Natural killer cell (primary cell): ENCODE measurements around the gene EVL. TPM values are rescaled to one million over a fixed set of nuclear protein-coding genes. Genes with fewer than 3 reads are reported as not detected.

Experiments used
- ATAC-seq, 3 donors: fragments of 150-1000 bp in 2 of 3; fragments of 200-7000 bp in 1 of 3; cut with Tn5 transposase; 1 replicate in 1 of 3; 2 replicates in 2 of 3; pipeline ENCODE4 v1.10.0; 2021; ENCODE audit warnings: mild to moderate bottlenecking in 2 of 3, moderate library complexity in 2 of 3
- DNase-seq, 2 donors: peaks; one replicate each; pipeline versions ENCODE4 v3.0.0 to v3.0.0-alpha.2; 2013 to 2021; ENCODE audit warnings: mixed read lengths in 1 of 2
- H3K27ac ChIP-seq: one replicate; pipeline ENCODE4 v1.5.1; 2013; ENCODE audit warnings: mild to moderate bottlenecking, low read length
- H3K27me3 ChIP-seq: one replicate; pipeline ENCODE4 v1.6.1; 2013; ENCODE audit warnings: low read length; ENCODE audit not compliant: control insufficient read depth, insufficient read depth
- H3K36me3 ChIP-seq: one replicate; pipeline ENCODE4 v1.6.1; 2013; ENCODE audit warnings: low read length; ENCODE audit not compliant: control insufficient read depth, insufficient read depth
- H3K4me1 ChIP-seq: one replicate; pipeline ENCODE4 v1.6.1; 2013; ENCODE audit warnings: low read length; ENCODE audit not compliant: control insufficient read depth, insufficient read depth
- H3K4me3 ChIP-seq: one replicate; pipeline ENCODE4 v1.5.1; 2013; ENCODE audit warnings: low read length
- H3K9me3 ChIP-seq: one replicate; pipeline ENCODE4 v1.6.1; 2013; ENCODE audit warnings: low read length; ENCODE audit not compliant: control insufficient read depth, insufficient read depth
- H3K27ac Mint-ChIP-seq, 2 donors: one replicate each; pipeline ENCODE4 v1.8.0; 2022; ENCODE audit warnings: mild to moderate bottlenecking in 2 of 2, mixed read lengths in 2 of 2, moderate library complexity in 1 of 2
- H3K27me3 Mint-ChIP-seq, 2 donors: one replicate each; pipeline ENCODE4 v1.8.0; 2022; ENCODE audit warnings: low read depth in 2 of 2, mixed read lengths in 2 of 2
- H3K36me3 Mint-ChIP-seq: one replicate; pipeline ENCODE4 v1.8.0; 2022; ENCODE audit warnings: mixed read lengths
- H3K4me1 Mint-ChIP-seq, 2 donors: one replicate each; pipeline ENCODE4 v1.8.0; 2022; ENCODE audit warnings: mixed read lengths in 2 of 2
- H3K4me3 Mint-ChIP-seq: one replicate; pipeline ENCODE4 v1.8.0; 2022; ENCODE audit warnings: mild to moderate bottlenecking, moderate library complexity, mixed read lengths
- H3K9me3 Mint-ChIP-seq, 2 donors: one replicate each; pipeline ENCODE4 v1.8.0; 2022; ENCODE audit warnings: mixed read lengths in 2 of 2
- WGBS: methylation state at CpG from one replicate; pipeline ENCODE4 v1.1.7; 2013; ENCODE audit warnings: missing lambda C conversion rate; ENCODE audit not compliant: insufficient coverage; 5-methylcytosine and 5-hydroxymethylcytosine counted together
- intact Hi-C: fragments of 100-400 bp; cut with micrococcal nuclease; formaldehyde crosslinking; loops from one replicate; pipeline ENCODE4 v1.14.2; 2022
- total RNA-seq, 4 donors: library from RNA; stranded (reverse); fragments of 120-200 nt in 1 of 4; gene quantifications; one replicate each; pipeline versions ENCODE4 v1.2.3 to v1.2.4, GENCODE V29; 2013 to 2022
- TF ChIP-seq, protein P1 (sequence below): fragments of 200-600 bp; IDR thresholded peaks from one replicate; pipeline ENCODE4 v1.8.0; 2022; ENCODE audit warnings: antibody characterized with exemption

EVL gene
- total RNA-seq, 3 donors from 2014 or later (not counting 1 experiment from before 2014, with no cell fraction given): 882 to 1,108 (median 986) TPM

DNA sequence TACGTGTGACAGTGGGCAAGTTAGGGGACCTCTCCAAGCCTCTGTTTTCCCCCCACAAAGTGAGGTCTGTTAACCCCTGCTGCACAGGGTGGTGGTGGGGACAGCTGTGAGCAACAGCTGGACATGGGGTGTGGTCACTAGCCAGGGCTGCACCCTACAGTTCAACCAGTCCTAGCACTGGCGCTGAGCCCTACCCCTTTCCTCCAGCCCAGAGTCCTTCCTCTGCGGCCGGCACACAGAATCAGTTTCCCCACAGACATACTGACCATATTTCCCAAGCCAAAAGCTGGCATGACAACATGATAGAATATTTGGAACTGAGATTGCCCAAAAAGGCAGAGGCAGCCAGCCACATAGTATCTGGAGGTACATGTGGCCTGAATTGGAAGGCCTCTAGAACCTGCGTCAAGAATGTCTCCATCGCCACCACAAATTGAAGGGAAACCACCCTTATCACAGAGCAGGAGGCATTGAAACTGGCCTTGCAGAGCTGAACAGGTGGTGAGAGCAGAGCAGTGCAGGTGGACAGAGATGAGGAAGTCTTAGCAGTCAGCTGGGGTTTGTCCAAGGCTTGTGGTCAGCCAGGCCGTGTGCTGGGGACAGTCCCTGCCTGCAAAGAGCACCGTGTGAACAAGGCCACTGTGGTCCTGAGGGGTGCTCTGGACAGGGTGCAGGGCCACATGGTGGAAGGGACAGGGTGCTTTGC, 73.0 kb downstream of the EVL start:
- no peaks in the 10 kb centered on the region for H3K36me3 Mint-ChIP-seq
- TF ChIP-seq, protein P1, sequence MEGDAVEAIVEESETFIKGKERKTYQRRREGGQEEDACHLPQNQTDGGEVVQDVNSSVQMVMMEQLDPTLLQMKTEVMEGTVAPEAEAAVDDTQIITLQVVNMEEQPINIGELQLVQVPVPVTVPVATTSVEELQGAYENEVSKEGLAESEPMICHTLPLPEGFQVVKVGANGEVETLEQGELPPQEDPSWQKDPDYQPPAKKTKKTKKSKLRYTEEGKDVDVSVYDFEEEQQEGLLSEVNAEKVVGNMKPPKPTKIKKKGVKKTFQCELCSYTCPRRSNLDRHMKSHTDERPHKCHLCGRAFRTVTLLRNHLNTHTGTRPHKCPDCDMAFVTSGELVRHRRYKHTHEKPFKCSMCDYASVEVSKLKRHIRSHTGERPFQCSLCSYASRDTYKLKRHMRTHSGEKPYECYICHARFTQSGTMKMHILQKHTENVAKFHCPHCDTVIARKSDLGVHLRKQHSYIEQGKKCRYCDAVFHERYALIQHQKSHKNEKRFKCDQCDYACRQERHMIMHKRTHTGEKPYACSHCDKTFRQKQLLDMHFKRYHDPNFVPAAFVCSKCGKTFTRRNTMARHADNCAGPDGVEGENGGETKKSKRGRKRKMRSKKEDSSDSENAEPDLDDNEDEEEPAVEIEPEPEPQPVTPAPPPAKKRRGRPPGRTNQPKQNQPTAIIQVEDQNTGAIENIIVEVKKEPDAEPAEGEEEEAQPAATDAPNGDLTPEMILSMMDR: no peak
- Histone ChIP-seq H3K27ac (no peak overlapping the region), H3K4me3 (no peak overlapping the region), H3K27me3 (no peaks in the 10 kb centered on the region), H3K9me3 (no peaks in the 10 kb centered on the region), H3K36me3 (peaks cover 97% of the 10 kb centered on the region), H3K4me1 (peaks cover 5% of the 10 kb centered on the region)
- H3K9me3 Mint-ChIP-seq: no peaks in the 10 kb centered on the region
- peaks cover 0 to 8% of the 10 kb centered on the region in 2 donors for H3K4me1 Mint-ChIP-seq
- H3K27me3 Mint-ChIP-seq: no peaks in the 10 kb centered on the region
- intact Hi-C loops: no loop called here
- DNase-seq: no peak
- no peak overlapping the region for H3K4me3 Mint-ChIP-seq
- ATAC-seq: no peak
- 63% methylated on average over 8 of the region's 8 CpGs for WGBS
- peak overlapping the region; percentile 57 to 76 for H3K27ac Mint-ChIP-seq

DNA sequence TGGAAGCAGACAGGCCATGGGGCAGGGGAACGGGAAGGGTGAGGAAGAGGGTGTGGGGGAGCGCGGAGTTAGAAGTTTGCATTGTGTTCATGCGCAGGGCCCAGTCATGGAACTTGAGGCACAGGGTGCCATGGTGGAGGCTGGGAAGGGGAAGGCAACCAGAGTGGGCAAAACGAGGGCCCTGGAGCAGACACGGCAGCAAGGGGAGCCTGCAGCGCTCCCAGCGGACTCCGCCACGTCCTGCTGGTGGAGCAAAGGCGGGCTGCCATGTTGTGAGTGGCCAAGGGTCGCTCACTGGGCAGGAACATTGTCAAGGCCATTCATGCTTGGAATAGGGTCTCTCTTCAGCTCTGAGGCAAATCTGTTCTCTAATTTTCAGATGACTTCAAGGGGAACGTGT, 73.7 kb downstream of the EVL start:
- peak overlapping the region; percentile 57 to 64 for H3K27ac Mint-ChIP-seq
- peaks cover 99% of the 10 kb centered on the region for H3K36me3 ChIP-seq
- H3K36me3 Mint-ChIP-seq: no peaks in the 10 kb centered on the region
- ATAC-seq: no peak
- no peaks in the 10 kb centered on the region for H3K27me3 Mint-ChIP-seq
- H3K4me1 ChIP-seq: peaks cover 5% of the 10 kb centered on the region
- peaks cover 0 to 8% of the 10 kb centered on the region in 2 donors for H3K4me1 Mint-ChIP-seq
- no peak for DNase-seq
- no peak overlapping the region for H3K27ac ChIP-seq
- H3K9me3 ChIP-seq: no peaks in the 10 kb centered on the region
- 94% methylated on average over 13 of the region's 13 CpGs for WGBS
- intact Hi-C loops: no loop called here
- H3K9me3 Mint-ChIP-seq: no peaks in the 10 kb centered on the region
- no peak overlapping the region for H3K4me3 ChIP-seq
- TF ChIP-seq, protein P1: no peak
- H3K27me3 ChIP-seq: no peaks in the 10 kb centered on the region
- H3K4me3 Mint-ChIP-seq: no peak overlapping the region

DNA sequence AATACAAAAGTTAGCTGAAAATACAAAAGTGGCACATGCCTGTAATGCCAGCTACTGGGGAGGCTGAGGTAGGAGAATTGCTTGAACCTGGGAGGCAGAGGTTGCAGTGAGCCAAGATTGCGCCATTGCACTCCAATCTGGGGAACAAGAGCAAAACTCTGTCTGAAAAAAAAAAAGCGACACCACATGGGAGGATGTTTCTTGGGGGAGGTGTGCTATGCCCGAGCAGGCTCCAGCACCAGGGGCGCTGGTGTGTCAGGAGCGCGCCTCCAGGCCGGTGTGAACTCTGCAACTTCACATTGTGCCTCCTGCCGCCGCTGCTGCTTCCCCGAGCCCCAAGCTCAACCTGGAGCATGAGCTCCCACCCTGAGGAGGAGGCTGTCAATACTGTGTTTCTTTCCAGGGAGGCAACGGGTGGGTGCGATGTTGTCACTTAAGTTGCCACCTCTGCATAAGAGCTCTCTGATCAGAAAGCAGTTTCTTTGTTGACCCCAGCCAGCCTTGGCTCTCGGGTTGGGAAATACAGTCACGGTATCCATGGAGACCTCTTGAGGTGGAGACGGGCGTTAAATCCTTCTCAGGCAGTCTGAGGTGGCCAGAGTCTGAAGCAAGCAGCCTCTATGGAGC, 75.3 kb downstream of the EVL start:
- Mint-ChIP-seq H3K27ac (peak overlapping the region; percentile 29 to 64), H3K4me1 (peaks cover 0 to 8% of the 10 kb centered on the region in 2 donors), H3K36me3 (no peaks in the 10 kb centered on the region), H3K27me3 (no peaks in the 10 kb centered on the region), H3K9me3 (no peaks in the 10 kb centered on the region), H3K4me3 (no peak overlapping the region)
- Histone ChIP-seq H3K9me3 (no peaks in the 10 kb centered on the region), H3K4me3 (no peak overlapping the region), H3K27me3 (no peaks in the 10 kb centered on the region), H3K27ac (no peak overlapping the region), H3K36me3 (peaks cover 98% of the 10 kb centered on the region), H3K4me1 (peaks cover 5% of the 10 kb centered on the region)
- ATAC-seq (peak in 1 of 3 donors; percentile 49), DNase-seq (no peak)
- TF ChIP-seq, protein P1: no peak
- intact Hi-C loops: no loop called here
- 91% methylated on average over 16 of the region's 16 CpGs for WGBS
